HFF-Myc (cell line): ENCODE data around the gene EPHA1.

Experiments
- DNase-seq: peaks from one replicate; pipeline ENCODE4 v3.0.0-alpha.2; 2011; ENCODE audit warnings: low read depth; ENCODE audit errors: extremely low read depth
- H3K4me3 ChIP-seq: replicated peaks from 2 replicates; pipeline ENCODE4 v1.5.1; 2011; ENCODE audit warnings: low read depth, mild to moderate bottlenecking, control low read depth, low read length
- TF ChIP-seq, protein P1 (sequence below): IDR thresholded peaks from 2 replicates; pipeline ENCODE4 v1.5.1; 2012; ENCODE audit warnings: mild to moderate bottlenecking, low read depth, low read length, control low read depth; ENCODE audit errors: missing control alignments

EPHA1 gene

DNA sequence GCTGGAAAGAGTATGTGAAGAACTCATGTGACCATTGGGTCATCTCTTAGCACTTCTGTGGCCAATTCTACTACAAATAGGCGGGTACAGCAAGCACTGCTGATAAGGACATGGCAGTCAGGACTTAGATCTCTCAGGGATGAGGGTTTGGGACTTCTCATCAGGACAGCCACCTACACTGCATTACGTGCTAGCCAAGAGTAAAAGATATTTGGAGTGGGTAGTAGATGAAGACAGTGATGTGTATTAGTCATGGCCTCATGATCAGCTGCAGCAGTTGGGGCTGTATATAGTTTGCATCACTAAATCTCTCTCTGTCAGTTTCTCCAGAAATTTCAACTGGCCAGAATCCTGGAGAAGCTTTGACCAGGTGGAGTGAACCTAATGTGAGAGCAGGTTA, 43.8 kb upstream of the EPHA1 start:
- no peak for DNase-seq
- TF ChIP-seq, protein P1, sequence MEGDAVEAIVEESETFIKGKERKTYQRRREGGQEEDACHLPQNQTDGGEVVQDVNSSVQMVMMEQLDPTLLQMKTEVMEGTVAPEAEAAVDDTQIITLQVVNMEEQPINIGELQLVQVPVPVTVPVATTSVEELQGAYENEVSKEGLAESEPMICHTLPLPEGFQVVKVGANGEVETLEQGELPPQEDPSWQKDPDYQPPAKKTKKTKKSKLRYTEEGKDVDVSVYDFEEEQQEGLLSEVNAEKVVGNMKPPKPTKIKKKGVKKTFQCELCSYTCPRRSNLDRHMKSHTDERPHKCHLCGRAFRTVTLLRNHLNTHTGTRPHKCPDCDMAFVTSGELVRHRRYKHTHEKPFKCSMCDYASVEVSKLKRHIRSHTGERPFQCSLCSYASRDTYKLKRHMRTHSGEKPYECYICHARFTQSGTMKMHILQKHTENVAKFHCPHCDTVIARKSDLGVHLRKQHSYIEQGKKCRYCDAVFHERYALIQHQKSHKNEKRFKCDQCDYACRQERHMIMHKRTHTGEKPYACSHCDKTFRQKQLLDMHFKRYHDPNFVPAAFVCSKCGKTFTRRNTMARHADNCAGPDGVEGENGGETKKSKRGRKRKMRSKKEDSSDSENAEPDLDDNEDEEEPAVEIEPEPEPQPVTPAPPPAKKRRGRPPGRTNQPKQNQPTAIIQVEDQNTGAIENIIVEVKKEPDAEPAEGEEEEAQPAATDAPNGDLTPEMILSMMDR, result no peak
- H3K4me3 ChIP-seq, result no peak overlapping the region

DNA sequence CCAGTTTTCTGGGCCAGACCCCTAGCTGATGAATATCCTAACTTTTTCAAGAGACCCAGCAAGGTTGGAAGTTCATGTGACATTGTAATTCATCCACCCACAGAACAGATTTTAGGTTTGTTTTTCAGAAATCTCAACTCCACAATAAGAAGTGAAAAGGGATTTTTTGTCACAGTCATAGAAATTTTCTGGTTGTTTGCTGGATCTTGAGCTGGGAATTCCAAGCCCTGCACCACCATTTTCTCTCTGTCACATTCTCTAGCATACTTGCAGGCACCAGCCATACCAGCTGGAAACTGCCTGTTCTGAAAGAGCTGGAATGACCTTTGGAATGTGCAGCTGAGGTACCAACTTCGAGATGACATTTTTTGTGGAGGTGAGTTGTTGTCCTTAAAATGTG, 43.1 kb upstream of the EPHA1 start:
- DNase-seq, result no peak
- TF ChIP-seq, protein P1, result no peak
- H3K4me3 ChIP-seq, result no peak overlapping the region

DNA sequence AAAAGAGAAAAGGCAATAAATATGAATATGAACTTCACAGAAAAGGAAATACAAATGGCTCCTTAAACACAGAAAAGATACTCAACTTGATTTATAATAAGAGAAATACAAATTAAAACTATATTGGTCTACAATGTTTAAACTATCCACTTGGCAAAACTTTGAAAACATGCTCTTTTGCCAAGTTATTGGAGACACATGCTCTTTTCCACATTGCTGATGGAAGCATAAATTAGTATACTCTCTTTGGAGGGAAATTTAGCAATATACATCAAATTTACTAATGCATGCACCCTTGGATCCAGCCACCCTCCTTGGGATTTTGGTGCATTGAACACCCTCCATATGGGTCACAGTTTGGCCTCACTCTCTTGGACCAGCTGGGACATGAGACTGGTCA, 42.5 kb upstream of the EPHA1 start:
- TF ChIP-seq, protein P1, result no peak
- no peak for DNase-seq
- no peak overlapping the region for H3K4me3 ChIP-seq

DNA sequence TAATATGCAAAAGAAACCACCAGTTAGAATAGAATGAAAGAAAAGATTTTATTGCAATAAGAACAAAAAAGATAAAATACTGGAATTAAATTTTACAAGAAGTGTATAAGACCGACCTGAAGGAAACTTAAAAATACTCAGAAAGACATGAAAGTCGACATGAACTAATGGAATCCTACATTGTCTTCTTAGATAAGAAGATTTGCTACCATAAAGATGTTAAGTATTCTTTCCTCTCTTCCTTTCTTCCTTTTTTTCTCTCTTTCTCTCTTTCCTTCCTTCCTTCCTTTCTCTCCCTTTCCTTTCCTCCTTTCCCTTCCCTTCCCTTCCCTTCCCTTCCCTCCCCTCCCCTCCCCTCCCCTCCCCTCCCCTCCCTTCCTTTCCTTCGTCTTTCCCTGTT, 41.1 kb upstream of the EPHA1 start:
- DNase-seq, result no peak
- H3K4me3 ChIP-seq, result no peak overlapping the region
- TF ChIP-seq, protein P1, result no peak

DNA sequence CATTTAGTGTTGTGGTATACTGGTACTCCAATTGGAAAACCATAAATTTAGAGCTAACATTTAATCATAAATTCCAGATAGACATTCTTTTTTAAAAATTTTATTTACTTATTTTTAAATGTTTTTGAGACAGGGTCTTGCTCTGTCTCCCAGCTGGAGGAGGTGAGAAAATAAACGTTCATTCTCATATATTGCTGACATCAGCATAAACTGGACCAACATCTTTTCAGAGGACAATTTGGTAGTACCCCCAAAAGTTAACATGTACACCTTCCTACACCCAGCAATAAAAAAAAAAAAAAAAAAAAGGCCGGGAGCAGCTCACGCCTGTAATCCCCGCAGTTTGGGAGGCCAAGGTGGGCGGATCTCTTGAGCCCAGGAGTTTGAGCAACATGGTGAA, 39.8 kb upstream of the EPHA1 start:
- no peak for DNase-seq
- H3K4me3 ChIP-seq, result no peak overlapping the region
- TF ChIP-seq, protein P1, result no peak

DNA sequence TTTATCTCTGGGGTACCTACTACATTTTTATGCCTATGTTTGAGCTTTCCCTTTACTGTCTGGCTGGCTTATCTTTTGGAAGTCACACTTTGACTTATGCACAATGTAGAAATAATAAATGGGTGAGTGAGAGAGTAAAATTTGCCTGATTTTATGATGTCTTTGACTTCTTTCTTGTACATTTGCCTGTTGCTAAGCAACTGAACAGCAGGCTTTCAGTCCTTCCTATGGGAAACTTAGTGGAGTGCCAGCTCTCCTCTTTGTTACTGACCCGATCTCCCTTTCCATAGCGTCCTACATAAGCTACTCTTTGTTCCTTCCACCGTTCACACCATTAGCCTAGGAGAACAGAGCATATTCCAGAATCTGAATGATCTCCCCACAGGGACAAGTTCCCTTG, 38.8 kb upstream of the EPHA1 start:
- TF ChIP-seq, protein P1, result no peak
- H3K4me3 ChIP-seq, result no peak overlapping the region
- no peak for DNase-seq

DNA sequence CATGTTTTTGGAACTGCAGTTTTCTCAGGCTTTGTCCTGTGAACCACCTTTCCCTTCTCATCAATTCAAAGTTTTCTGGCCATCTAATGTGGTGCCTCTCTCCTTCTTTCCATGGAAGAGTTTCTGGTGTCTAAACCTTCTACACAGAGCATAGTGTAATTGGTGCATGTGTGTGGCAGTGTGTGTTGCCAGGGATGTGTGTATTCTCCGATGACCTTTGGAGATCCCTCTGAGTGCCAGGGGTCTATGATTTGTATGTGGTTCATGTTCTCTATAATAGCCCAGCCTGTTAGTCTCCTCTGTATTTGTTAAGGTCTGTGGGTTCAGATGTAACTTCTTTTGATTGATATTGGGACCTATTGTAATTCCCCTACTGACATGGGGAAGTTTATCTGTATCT, 36.1 kb upstream of the EPHA1 start:
- DNase-seq, result no peak
- H3K4me3 ChIP-seq, result no peak overlapping the region
- TF ChIP-seq, protein P1, result no peak
